ENCODE results near the gene BFSP2.
"Not testable (repeated sequence)": the region's sequence is repeated elsewhere in the genome, so short reads cannot be mapped to it uniquely, and the experiment has no call there.

BFSP2 gene

DNA sequence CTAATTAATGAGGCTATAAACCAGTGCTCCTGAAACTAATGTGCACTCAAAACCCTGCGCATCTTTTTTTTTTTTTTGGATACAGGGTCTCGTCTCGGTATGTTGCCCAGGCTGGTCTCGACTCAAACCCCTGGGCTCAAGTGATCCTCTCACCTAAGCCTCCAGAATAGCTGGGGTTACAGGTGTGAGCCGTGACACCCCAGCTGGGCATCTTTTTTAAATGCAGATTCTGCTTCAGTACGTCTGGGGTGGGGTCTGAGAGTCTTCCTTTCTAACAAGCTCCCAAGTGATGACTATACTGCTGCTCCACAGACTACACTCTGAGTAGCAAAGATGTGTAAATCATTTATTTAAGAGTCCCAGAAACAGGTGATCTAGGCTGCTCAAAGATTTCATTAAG lies 73.0 kb downstream of the BFSP2 start:
- no peaks in the 10 kb centered on the region for H4K20me1 ChIP-seq (ENCODE audit: insufficient read depth, low read length)
- H3K4me2 ChIP-seq (ENCODE audit: low read depth, low read length), result no peak overlapping the region
- H3K79me2 ChIP-seq (ENCODE audit: low read length), result peaks cover 17% of the 10 kb centered on the region; the same call in 1 of the 2 replicates
- TF ChIP-seq EZH2phosphoT487 (IDR thresholded peaks at IDR 0.05; ENCODE audit: low read length), result no peak
- no peak for TF ChIP-seq EZH2 (optimal IDR thresholded peaks at IDR 0.05; ENCODE audit: low read depth, low read length)
- TF ChIP-seq, protein P1, sequence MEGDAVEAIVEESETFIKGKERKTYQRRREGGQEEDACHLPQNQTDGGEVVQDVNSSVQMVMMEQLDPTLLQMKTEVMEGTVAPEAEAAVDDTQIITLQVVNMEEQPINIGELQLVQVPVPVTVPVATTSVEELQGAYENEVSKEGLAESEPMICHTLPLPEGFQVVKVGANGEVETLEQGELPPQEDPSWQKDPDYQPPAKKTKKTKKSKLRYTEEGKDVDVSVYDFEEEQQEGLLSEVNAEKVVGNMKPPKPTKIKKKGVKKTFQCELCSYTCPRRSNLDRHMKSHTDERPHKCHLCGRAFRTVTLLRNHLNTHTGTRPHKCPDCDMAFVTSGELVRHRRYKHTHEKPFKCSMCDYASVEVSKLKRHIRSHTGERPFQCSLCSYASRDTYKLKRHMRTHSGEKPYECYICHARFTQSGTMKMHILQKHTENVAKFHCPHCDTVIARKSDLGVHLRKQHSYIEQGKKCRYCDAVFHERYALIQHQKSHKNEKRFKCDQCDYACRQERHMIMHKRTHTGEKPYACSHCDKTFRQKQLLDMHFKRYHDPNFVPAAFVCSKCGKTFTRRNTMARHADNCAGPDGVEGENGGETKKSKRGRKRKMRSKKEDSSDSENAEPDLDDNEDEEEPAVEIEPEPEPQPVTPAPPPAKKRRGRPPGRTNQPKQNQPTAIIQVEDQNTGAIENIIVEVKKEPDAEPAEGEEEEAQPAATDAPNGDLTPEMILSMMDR (IDR thresholded peaks at IDR 0.05; ENCODE audit: low read length), result no peak
- H3K9me3 ChIP-seq (replicated peaks; ENCODE audit: insufficient read depth, low read length), result no peaks in the 10 kb centered on the region
- no peak overlapping the region for H2AFZ ChIP-seq (ENCODE audit: low read length)
- DNase-seq, result no peak
- H3K4me1 ChIP-seq (ENCODE audit: low read length), result peaks cover 65% of the 10 kb centered on the region
- H3F3A ChIP-seq (ENCODE audit: insufficient read depth, low read length), result peaks cover 57% of the 10 kb centered on the region
- no peak overlapping the region for H3K4me3 ChIP-seq (ENCODE audit: low read length)
- no peak overlapping the region for H3K9ac ChIP-seq (ENCODE audit: low read length)
- H3K27me3 ChIP-seq (replicated peaks; ENCODE audit: insufficient read depth, low read length), result no peaks in the 10 kb centered on the region
- no peaks in the 10 kb centered on the region for H3K9me2 ChIP-seq (replicated peaks; ENCODE audit: insufficient read depth, low read length)
- H3K36me3 ChIP-seq (replicated peaks; ENCODE audit: insufficient read depth, low read length), result no peaks in the 10 kb centered on the region
- H3K27ac ChIP-seq (ENCODE audit: low read length), result peak overlapping the region; percentile 32; the same call in 1 of the 2 replicates

DNA sequence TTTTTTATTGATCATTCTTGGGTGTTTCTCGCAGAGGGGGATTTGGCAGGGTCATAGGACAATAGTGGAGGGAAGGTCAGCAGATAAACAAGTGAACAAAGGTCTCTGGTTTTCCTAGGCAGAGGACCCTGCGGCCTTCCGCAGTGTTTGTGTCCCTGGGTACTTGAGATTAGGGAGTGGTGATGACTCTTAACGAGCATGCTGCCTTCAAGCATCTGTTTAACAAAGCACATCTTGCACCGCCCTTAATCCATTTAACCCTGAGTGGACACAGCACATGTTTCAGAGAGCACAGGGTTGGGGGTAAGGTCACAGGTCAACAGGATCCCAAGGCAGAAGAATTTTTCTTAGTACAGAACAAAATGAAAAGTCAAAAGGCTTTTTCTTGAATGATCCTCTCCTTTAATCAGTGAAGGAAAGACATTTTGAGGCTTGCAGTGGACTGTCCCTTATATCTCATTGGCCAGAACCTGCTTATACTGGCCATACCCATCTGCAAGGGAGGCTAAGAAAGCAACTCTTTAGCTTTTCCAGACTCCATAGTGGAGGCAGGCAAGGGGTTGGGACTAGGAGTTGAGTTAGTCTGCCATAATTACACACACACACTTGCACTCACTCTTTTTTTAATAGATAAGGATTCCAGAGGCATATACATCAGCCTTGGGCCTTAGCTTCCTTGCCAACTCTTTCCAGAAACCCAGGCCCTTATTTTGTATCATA lies 73.8 kb downstream of the BFSP2 start:
- H3K79me2 ChIP-seq (ENCODE audit: low read length), result peaks cover 17% of the 10 kb centered on the region; the same call in 1 of the 2 replicates
- not testable (repeated sequence) for H3K27me3 ChIP-seq (replicated peaks; ENCODE audit: insufficient read depth, low read length); DNase-seq; H3K36me3 ChIP-seq (replicated peaks; ENCODE audit: insufficient read depth, low read length); H3K9me3 ChIP-seq (replicated peaks; ENCODE audit: insufficient read depth, low read length); H2AFZ ChIP-seq (ENCODE audit: low read length); H4K20me1 ChIP-seq (ENCODE audit: insufficient read depth, low read length); H3K9me2 ChIP-seq (replicated peaks; ENCODE audit: insufficient read depth, low read length)
- H3K4me3 ChIP-seq (ENCODE audit: low read length), result peak overlapping the region; percentile 18; the same call in 1 of the 2 replicates
- peak overlapping the region; percentile 87 for H3K9ac ChIP-seq (ENCODE audit: low read length)
- H3K4me2 ChIP-seq (ENCODE audit: low read depth, low read length), result peak overlapping the region; percentile 70
- peaks cover 65% of the 10 kb centered on the region for H3K4me1 ChIP-seq (ENCODE audit: low read length)
- H3K27ac ChIP-seq (ENCODE audit: low read length), result peak overlapping the region; percentile 95
- H3F3A ChIP-seq (ENCODE audit: insufficient read depth, low read length), result peaks cover 57% of the 10 kb centered on the region

DNA sequence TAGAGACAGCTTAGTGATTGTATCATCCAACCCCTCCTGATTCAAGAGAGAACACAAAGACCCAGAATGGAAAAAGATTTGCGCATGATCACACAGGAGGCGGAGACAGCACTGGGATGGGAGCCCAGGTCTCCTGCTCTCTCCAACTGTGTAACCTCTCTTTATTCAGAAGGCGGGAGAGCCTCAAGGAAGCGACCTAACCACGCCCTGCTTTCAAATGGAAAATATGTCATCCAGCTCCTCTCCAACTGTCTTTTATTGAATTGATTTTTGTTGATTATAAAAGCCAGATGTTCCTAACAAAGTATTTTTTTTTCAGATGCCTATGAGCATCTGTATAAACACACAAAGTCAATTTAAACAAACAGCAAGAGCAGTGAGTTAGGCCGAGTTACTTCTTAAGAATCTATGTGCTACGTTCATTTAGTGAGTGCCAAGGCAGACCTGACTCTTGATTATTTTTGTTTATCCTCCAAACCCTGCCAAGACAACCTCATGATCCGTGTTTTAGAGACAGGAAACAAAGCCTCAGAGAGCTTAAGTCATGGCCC lies 74.5 kb downstream of the BFSP2 start:
- Histone ChIP-seq H3K9me2 (replicated peaks; ENCODE audit: insufficient read depth, low read length) (no peaks in the 10 kb centered on the region), H3F3A (ENCODE audit: insufficient read depth, low read length) (peaks cover 61% of the 10 kb centered on the region), H3K4me2 (ENCODE audit: low read depth, low read length) (peak overlapping the region; percentile 70), H3K79me2 (ENCODE audit: low read length) (peaks cover 17% of the 10 kb centered on the region; the same call in 1 of the 2 replicates), H3K36me3 (replicated peaks; ENCODE audit: insufficient read depth, low read length) (no peaks in the 10 kb centered on the region), H4K20me1 (ENCODE audit: insufficient read depth, low read length) (no peaks in the 10 kb centered on the region), H3K9ac (ENCODE audit: low read length) (peak overlapping the region; percentile 87), H2AFZ (ENCODE audit: low read length) (no peak overlapping the region), H3K4me3 (ENCODE audit: low read length) (peak overlapping the region; percentile 18; the same call in 1 of the 2 replicates), H3K4me1 (ENCODE audit: low read length) (peaks cover 64% of the 10 kb centered on the region), H3K9me3 (replicated peaks; ENCODE audit: insufficient read depth, low read length) (no peaks in the 10 kb centered on the region), H3K27ac (ENCODE audit: low read length) (peak overlapping the region; percentile 95), H3K27me3 (replicated peaks; ENCODE audit: insufficient read depth, low read length) (no peaks in the 10 kb centered on the region)
- DNase-seq, result peak; percentile 35
- TF ChIP-seq, protein P1 (IDR thresholded peaks at IDR 0.05; ENCODE audit: low read length), result no peak
- TF ChIP-seq EZH2phosphoT487 (IDR thresholded peaks at IDR 0.05; ENCODE audit: low read length) (no peak), EZH2 (optimal IDR thresholded peaks at IDR 0.05; ENCODE audit: low read depth, low read length) (no peak)

DNA sequence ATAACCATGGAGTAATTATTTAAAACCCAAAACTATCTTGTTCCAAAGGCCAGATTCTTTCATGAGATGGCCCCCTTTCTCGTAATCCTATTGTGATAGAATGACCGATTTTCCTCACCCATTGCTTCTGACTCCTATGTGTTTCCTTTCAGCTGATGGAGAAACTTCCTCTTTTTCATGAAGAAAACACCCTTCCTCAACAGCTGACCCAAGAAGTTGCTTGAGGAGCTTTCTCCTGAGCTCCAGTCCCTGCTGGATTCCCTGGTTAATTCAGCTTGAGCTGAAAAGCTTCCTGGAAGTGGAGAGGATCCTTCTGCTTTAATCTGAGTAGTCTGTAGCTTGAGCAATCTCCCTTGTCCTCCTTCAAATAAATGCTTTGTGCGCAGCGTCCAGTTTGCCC lies 75.0 kb downstream of the BFSP2 start:
- no peak for DNase-seq

More for the DNA sequence above, 75.0 kb downstream of the BFSP2 start:
- peak overlapping the region; percentile 95 for H3K27ac ChIP-seq (ENCODE audit: low read length)
- TF ChIP-seq EZH2phosphoT487 (IDR thresholded peaks at IDR 0.05; ENCODE audit: low read length), result no peak
- no peak for TF ChIP-seq EZH2 (optimal IDR thresholded peaks at IDR 0.05; ENCODE audit: low read depth, low read length)
- TF ChIP-seq, protein P1 (IDR thresholded peaks at IDR 0.05; ENCODE audit: low read length), result no peak
- H3F3A ChIP-seq (ENCODE audit: insufficient read depth, low read length), result peaks cover 66% of the 10 kb centered on the region
- H3K9ac ChIP-seq (ENCODE audit: low read length), result peak overlapping the region; percentile 87
- H3K4me3 ChIP-seq (ENCODE audit: low read length), result peak overlapping the region; percentile 18; the same call in 1 of the 2 replicates
- no peaks in the 10 kb centered on the region for H3K36me3 ChIP-seq (replicated peaks; ENCODE audit: insufficient read depth, low read length)
- H3K4me1 ChIP-seq (ENCODE audit: low read length), result peaks cover 66% of the 10 kb centered on the region
- H3K79me2 ChIP-seq (ENCODE audit: low read length), result peaks cover 17% of the 10 kb centered on the region; the same call in 1 of the 2 replicates
- no peaks in the 10 kb centered on the region for H4K20me1 ChIP-seq (ENCODE audit: insufficient read depth, low read length)
- peak overlapping the region; percentile 70 for H3K4me2 ChIP-seq (ENCODE audit: low read depth, low read length)
- H3K9me3 ChIP-seq (replicated peaks; ENCODE audit: insufficient read depth, low read length), result no peaks in the 10 kb centered on the region
- H2AFZ ChIP-seq (ENCODE audit: low read length), result no peak overlapping the region
- H3K27me3 ChIP-seq (replicated peaks; ENCODE audit: insufficient read depth, low read length), result no peaks in the 10 kb centered on the region
- H3K9me2 ChIP-seq (replicated peaks; ENCODE audit: insufficient read depth, low read length), result no peaks in the 10 kb centered on the region

Data from MM.1S (cell line).